ENCODE results near the gene MAGEA8.

DNA sequence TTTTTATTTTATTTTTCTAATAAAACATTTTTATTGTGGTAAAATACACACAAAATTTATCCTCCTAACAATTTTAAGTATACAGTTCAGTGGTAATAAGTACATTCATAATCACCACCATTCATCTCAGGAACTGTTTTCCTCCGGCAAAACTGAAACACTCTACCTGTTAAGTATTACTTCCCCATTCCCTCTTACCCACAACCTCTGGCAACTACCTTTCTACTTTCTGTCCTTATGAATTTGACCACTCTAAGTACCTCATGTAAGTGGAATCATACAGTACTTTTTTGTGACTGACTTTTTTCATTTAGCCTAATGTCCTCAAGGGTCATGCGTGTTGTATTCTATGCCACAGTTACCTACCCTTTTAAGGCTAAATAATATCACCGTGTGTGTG, 27.3 kb downstream of the MAGEA8 start:
- TF ChIP-seq, protein P1, sequence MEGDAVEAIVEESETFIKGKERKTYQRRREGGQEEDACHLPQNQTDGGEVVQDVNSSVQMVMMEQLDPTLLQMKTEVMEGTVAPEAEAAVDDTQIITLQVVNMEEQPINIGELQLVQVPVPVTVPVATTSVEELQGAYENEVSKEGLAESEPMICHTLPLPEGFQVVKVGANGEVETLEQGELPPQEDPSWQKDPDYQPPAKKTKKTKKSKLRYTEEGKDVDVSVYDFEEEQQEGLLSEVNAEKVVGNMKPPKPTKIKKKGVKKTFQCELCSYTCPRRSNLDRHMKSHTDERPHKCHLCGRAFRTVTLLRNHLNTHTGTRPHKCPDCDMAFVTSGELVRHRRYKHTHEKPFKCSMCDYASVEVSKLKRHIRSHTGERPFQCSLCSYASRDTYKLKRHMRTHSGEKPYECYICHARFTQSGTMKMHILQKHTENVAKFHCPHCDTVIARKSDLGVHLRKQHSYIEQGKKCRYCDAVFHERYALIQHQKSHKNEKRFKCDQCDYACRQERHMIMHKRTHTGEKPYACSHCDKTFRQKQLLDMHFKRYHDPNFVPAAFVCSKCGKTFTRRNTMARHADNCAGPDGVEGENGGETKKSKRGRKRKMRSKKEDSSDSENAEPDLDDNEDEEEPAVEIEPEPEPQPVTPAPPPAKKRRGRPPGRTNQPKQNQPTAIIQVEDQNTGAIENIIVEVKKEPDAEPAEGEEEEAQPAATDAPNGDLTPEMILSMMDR (IDR thresholded peaks at IDR 0.05; ENCODE audit: poor library complexity): no peak
- TF ChIP-seq EZH2phosphoT487 (IDR thresholded peaks at IDR 0.05; ENCODE audit: low read depth, severe bottlenecking, unreplicated experiment) (no peak), EZH2 (IDR thresholded peaks at IDR 0.05; ENCODE audit: borderline replicate concordance) (no peak)

All from hepatocyte (in vitro differentiated cells).